GM23248 (cell line): Measurements from ENCODE around the gene MRPL36. TPM values are rescaled to one million over a fixed set of nuclear protein-coding genes. Genes with fewer than 3 reads are reported as not detected.

ENCODE experiments used
- DNase-seq: peaks from one replicate; pipeline ENCODE4 v3.0.0-alpha.2; 2015
- H2AFZ ChIP-seq: fragments of 200-600 bp; sonication (generic); 2 replicates; pipeline ENCODE4 v1.6.1; 2016; ENCODE audit warnings: antibody characterized with exemption
- H3F3A ChIP-seq: fragments of 200-600 bp; sonication (generic); 2 replicates; pipeline ENCODE4 v1.6.1; 2016; ENCODE audit warnings: mild to moderate bottlenecking, antibody characterized with exemption, mixed run types; ENCODE audit not compliant: insufficient read depth
- H3K27ac ChIP-seq: fragments of 200-600 bp; sonication (generic); 2 replicates; pipeline ENCODE4 v1.5.1; 2016; ENCODE audit warnings: mild to moderate bottlenecking
- H3K27me3 ChIP-seq: fragments of 200-600 bp; sonication (generic); replicated peaks from 2 replicates; pipeline ENCODE4 v1.6.1; 2016; ENCODE audit warnings: mild to moderate bottlenecking; ENCODE audit not compliant: insufficient read depth
- H3K36me3 ChIP-seq: fragments of 200-600 bp; sonication (generic); 2 replicates; pipeline ENCODE4 v1.6.1; 2016; ENCODE audit warnings: low read depth, mild to moderate bottlenecking
- H3K4me1 ChIP-seq: fragments of 200-600 bp; sonication (generic); 2 replicates; pipeline ENCODE4 v1.6.1; 2016; ENCODE audit warnings: mild to moderate bottlenecking; ENCODE audit not compliant: insufficient read depth
- H3K4me2 ChIP-seq: fragments of 200-600 bp; sonication (generic); one replicate; pipeline ENCODE4 v1.6.1; 2016; ENCODE audit warnings: mild to moderate bottlenecking; ENCODE audit not compliant: unreplicated experiment
- H3K4me3 ChIP-seq: fragments of 200-600 bp; sonication (generic); 2 replicates; pipeline ENCODE4 v1.5.1; 2016; ENCODE audit warnings: mild to moderate bottlenecking
- H3K79me2 ChIP-seq: fragments of 200-600 bp; sonication (generic); 2 replicates; pipeline ENCODE4 v1.6.1; 2016; ENCODE audit warnings: mild to moderate bottlenecking; ENCODE audit not compliant: insufficient read depth
- H3K9ac ChIP-seq: fragments of 200-600 bp; sonication (generic); 2 replicates; pipeline ENCODE4 v1.6.1; 2016; ENCODE audit warnings: mild to moderate bottlenecking
- H3K9me2 ChIP-seq: fragments of 200-600 bp; sonication (generic); 2 replicates; pipeline ENCODE4 v1.6.1; 2016; ENCODE audit warnings: mixed run types, mild to moderate bottlenecking, moderate library complexity; ENCODE audit not compliant: insufficient read depth
- H3K9me3 ChIP-seq: fragments of 200-600 bp; sonication (generic); one replicate; pipeline ENCODE4 v1.6.1; 2017; ENCODE audit warnings: low read depth
- H4K20me1 ChIP-seq: fragments of 200-600 bp; sonication (generic); 2 replicates; pipeline ENCODE4 v1.6.0; 2016; ENCODE audit not compliant: insufficient read depth
- EZH2 ChIP-seq: fragments of 200-600 bp; sonication (generic); IDR thresholded peaks from 2 replicates; pipeline ENCODE4 v1.6.1; 2018; ENCODE audit warnings: antibody characterized with exemption, mild to moderate bottlenecking; ENCODE audit not compliant: insufficient read depth, poor library complexity, severe bottlenecking
- EZH2phosphoT487 ChIP-seq: fragments of 200-600 bp; sonication (generic); IDR thresholded peaks from 2 replicates; pipeline ENCODE4 v1.6.1; 2018; ENCODE audit warnings: antibody characterized with exemption, moderate library complexity, mild to moderate bottlenecking, low read depth; ENCODE audit not compliant: insufficient read depth
- WGBS, 2 experiments: methylation state at CpG; one replicate each; pipeline ENCODE4 v1.1.6; 2015 to 2017; ENCODE audit warnings: low lambda C conversion rate in 2 of 2, low coverage in 1 of 2; ENCODE audit errors: missing lambda C conversion rate in 2 of 2; 5-methylcytosine and 5-hydroxymethylcytosine counted together
- in situ Hi-C: fragments of 300-500 bp; cut with MboI; formaldehyde crosslinking; loops from 2 replicates; pipeline ENCODE4 v1.15.0; 2020
- polyA plus RNA-seq: library from polyadenylated mRNA; unstranded; fragments of >200 nt; fragmentation: Nextera tagmentation; extraction: Ambion mirVana; gene quantifications from 2 replicates; pipeline ENCODE4 v1.2.1, GENCODE V29; 2016
- total RNA-seq: library from RNA; depleted of rRNA; stranded (reverse); fragments of >200 nt; shearing (Covaris generic); gene quantifications from 2 replicates; pipeline ENCODE4 v1.2.3, GENCODE V29; 2014

The MRPL36 gene
- total and polyA plus RNA-seq, 2 experiments from 2014 or later, result 30.9 to 140 TPM

DNA sequence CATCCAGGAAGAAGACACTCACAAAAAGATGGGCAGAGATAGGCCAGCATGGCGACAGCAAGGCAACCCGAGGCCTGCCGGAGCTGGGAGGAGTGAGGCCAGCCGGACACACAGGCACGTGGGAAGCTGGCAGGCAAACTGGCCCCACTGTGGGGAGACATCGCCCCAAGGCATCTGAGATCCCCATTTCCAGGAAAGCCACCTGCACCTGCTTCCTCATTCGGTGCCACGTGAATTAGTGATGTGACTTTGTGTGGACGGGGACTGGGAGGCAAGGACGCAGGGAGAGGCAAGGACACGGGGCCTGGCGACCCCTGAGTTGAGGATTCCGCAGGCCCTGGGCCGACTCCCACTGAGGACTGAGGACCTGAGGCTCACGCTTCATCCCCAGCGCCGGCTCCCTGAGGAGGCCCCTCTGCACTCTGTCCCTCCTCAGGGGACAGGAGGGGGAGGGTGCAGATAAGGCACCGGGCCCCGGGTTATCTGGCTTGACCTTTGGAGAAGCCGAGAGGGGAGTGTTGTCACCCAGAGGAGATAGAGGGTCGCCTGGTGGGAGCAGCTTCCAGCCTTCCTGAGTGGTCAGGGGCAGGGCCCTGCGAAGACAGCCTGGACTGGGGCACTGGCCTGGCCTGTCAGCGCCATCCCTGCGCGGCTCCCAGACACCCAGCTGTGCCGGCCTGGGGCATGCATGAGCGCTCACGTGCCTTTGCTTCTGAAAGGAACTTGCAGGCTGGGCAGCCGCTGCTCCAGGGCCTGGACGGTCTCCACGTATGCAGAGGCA is 41.3 kb upstream of the MRPL36 start:
- Histone ChIP-seq H3K4me2 (no peak overlapping the region), H3K9me2 (no peaks in the 10 kb centered on the region), H3K4me1 (no peaks in the 10 kb centered on the region), H3K36me3 (no peaks in the 10 kb centered on the region), H3K27ac (no peak overlapping the region), H3K27me3 (peaks cover 30% of the 10 kb centered on the region), H3K9me3 (no peaks in the 10 kb centered on the region), H3K4me3 (no peak overlapping the region), H3F3A (no peaks in the 10 kb centered on the region), H3K79me2 (no peaks in the 10 kb centered on the region), H4K20me1 (no peaks in the 10 kb centered on the region), H3K9ac (no peak overlapping the region), H2AFZ (no peak overlapping the region)
- TF ChIP-seq EZH2phosphoT487 (no peak), EZH2 (no peak)
- WGBS, 2 experiments, result 42 to 46% methylated on average over 31 of the region's 31 CpGs
- peak; percentile 11 for DNase-seq
- in situ Hi-C loops, result no loop called here

- DNase-seq, result no peak
- peaks cover 37% of the 10 kb centered on the region for H3K27me3 ChIP-seq
- in situ Hi-C loops, result no loop called here
Observed at GRCh38 chr5:1840071-1840547, 40.5 kb upstream of the MRPL36 start.

DNA sequence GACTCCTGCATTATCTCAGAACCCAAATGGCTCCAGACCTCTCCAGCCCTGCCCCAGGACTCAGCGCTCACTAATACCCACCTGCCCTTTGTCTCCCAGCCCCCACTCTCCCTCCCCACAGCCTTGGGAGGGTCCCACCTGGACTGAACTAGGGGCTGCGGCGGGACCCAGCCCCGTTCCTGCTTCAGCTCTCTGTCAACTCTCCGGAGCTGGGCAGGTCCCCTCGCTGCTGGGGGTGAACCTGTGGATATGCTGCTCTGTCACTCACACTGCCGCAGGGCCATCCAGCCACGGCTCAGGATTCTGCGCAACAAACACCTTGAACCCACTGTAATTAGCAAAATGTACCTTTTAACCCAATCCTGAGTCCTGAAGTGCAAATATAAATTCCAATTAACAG is 38.4 kb upstream of the MRPL36 start:
- H3K4me2 ChIP-seq, result no peak overlapping the region
- no peaks in the 10 kb centered on the region for H3K4me1 ChIP-seq
- DNase-seq, result no peak
- WGBS, 2 experiments, result 50 to 55% methylated on average over 7 to 9 of the region's 9 CpGs
- peaks cover 46% of the 10 kb centered on the region for H3K27me3 ChIP-seq
- H3K27ac ChIP-seq, result no peak overlapping the region
- TF ChIP-seq EZH2phosphoT487 (no peak), EZH2 (no peak)
- no peaks in the 10 kb centered on the region for H3K79me2 ChIP-seq
- no peaks in the 10 kb centered on the region for H3F3A ChIP-seq
- H3K36me3 ChIP-seq, result no peaks in the 10 kb centered on the region
- no peak overlapping the region for H3K4me3 ChIP-seq
- in situ Hi-C loops, result no loop called here
- H3K9me3 ChIP-seq, result no peaks in the 10 kb centered on the region
- H2AFZ ChIP-seq, result no peak overlapping the region
- no peaks in the 10 kb centered on the region for H4K20me1 ChIP-seq
- no peak overlapping the region for H3K9ac ChIP-seq
- H3K9me2 ChIP-seq, result no peaks in the 10 kb centered on the region

More at GRCh38 chr5:1840071-1840547, 40.5 kb upstream of the MRPL36 start:
- Histone ChIP-seq H3K9ac (no peak overlapping the region), H3K9me2 (no peaks in the 10 kb centered on the region), H3F3A (no peaks in the 10 kb centered on the region), H3K4me3 (no peak overlapping the region), H3K79me2 (no peaks in the 10 kb centered on the region), H3K36me3 (no peaks in the 10 kb centered on the region), H3K9me3 (no peaks in the 10 kb centered on the region), H2AFZ (no peak overlapping the region), H4K20me1 (no peaks in the 10 kb centered on the region), H3K27ac (no peak overlapping the region), H3K4me2 (no peak overlapping the region), H3K4me1 (no peaks in the 10 kb centered on the region)
- 49 to 52% methylated on average over 19 to 20 of the region's 20 CpGs for WGBS, 2 experiments
- no peak for TF ChIP-seq EZH2phosphoT487
- no peak for TF ChIP-seq EZH2

DNA sequence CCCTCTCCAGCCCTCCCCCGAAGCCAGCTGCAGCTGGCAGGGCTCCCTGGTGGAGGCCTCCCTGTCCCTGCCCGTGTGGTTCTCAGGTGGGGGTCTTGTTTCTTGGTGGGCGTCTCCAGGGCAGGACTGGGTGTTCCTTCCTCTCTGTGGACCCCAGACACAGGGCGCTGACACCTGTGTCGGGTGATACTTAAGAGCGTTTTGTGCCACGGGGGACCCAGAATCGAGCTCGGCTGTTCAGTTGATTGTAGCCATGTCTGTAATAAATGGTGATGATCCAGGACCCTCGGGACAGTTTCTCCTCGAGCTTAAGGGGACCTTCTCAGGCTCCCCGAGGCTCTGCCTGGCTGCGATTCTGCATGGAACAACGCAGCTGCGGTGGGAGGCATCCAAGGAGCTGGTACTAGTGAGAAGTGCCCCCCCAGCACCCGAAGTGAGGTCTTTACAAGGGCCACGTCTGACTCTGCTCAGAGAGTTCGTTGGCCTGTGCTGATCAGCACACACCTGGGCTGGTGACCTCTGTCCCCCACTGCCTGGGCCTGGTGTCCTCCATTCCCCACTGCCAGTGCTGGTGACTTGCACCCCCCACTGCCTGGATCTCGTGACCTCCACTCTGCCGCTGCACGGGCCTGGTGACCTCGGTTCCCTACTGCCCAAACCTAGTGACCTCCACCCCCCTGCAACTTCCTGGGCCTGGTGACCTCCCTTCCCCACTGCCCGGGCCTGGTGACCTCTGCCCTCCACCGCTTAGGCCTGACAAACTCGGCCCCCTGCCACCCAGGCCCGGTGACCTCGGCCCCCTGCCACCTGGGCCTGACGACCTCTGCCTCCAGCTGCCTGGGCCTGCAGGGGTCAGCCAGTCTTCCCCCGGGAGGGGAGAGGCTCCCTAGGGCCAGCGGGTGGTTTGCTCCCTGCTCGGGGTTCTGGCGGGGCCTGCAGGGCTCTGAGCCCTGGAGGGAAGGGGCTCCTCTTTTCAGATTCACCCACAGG is 37.5 kb upstream of the MRPL36 start:
- no peak overlapping the region for H3K4me3 ChIP-seq
- H3K4me1 ChIP-seq, result no peaks in the 10 kb centered on the region
- no peaks in the 10 kb centered on the region for H3K9me3 ChIP-seq
- H2AFZ ChIP-seq, result no peak overlapping the region
- TF ChIP-seq EZH2phosphoT487, result no peak
- TF ChIP-seq EZH2, result no peak
- H4K20me1 ChIP-seq, result no peaks in the 10 kb centered on the region
- no peak overlapping the region for H3K27ac ChIP-seq
- DNase-seq, result no peak
- no peak overlapping the region for H3K4me2 ChIP-seq
- peaks cover 46% of the 10 kb centered on the region for H3K27me3 ChIP-seq
- no peaks in the 10 kb centered on the region for H3K36me3 ChIP-seq
- in situ Hi-C loops, result no loop called here
- no peaks in the 10 kb centered on the region for H3K9me2 ChIP-seq
- H3K9ac ChIP-seq, result no peak overlapping the region
- no peaks in the 10 kb centered on the region for H3K79me2 ChIP-seq
- no peaks in the 10 kb centered on the region for H3F3A ChIP-seq
- WGBS, 2 experiments, result 63 to 65% methylated on average over 29 to 32 of the region's 32 CpGs
